GM18868 (cell line): Measurements from ENCODE around the gene HERC4.

Source experiments
- ATAC-seq: cut with Tn5 transposase; IDR thresholded peaks from one replicate; pipeline ENCODE4 v1.9.1; 2021; ENCODE audit warnings: mild to moderate bottlenecking, moderate library complexity; ENCODE audit not compliant: unreplicated experiment

HERC4 gene

GRCh38 chr10:68074775-68075549 lies at the start of gene HERC4:
HERC4 (minus strand) TSS chr10:68075283; CDS start chr10:68073108, 2,175 bp downstream.
- ATAC-seq, result peak; percentile 92

GRCh38 chr10:68124718-68125117 lies 49.6 kb upstream of the HERC4 start:
- ATAC-seq, result no peak

- ATAC-seq, result no peak
Observed at GRCh38 chr10:68121852-68122251, 46.8 kb upstream of the HERC4 start.

- ATAC-seq, result no peak
Observed at GRCh38 chr10:68121020-68121743, 46.1 kb upstream of the HERC4 start.

- ATAC-seq, result no peak
Observed at GRCh38 chr10:68118657-68119056, 43.6 kb upstream of the HERC4 start.

GRCh38 chr10:68112837-68113236 lies 37.8 kb upstream of the HERC4 start:
- no peak for ATAC-seq

GRCh38 chr10:68111584-68111983 lies 36.5 kb upstream of the HERC4 start:
- no peak for ATAC-seq

GRCh38 chr10:68110027-68110426 lies 34.9 kb upstream of the HERC4 start:
- ATAC-seq, result no peak

GRCh38 chr10:68109331-68109730 lies 34.2 kb upstream of the HERC4 start, which contains the start of gene MYPN:
MYPN (plus strand) TSS chr10:68109488; CDS start chr10:68121439, 11,951 bp downstream.
- ATAC-seq, result no peak

GRCh38 chr10:68108653-68109052 lies 33.6 kb upstream of the HERC4 start:
- no peak for ATAC-seq

- no peak for ATAC-seq
Observed at GRCh38 chr10:68108051-68108450, 33.0 kb upstream of the HERC4 start.

GRCh38 chr10:68107651-68108050 lies 32.6 kb upstream of the HERC4 start:
- ATAC-seq, result no peak

- no peak for ATAC-seq
Observed at GRCh38 chr10:68106656-68107055, 31.6 kb upstream of the HERC4 start.

- ATAC-seq, result no peak
Observed at GRCh38 chr10:68105820-68106219, 30.7 kb upstream of the HERC4 start.

GRCh38 chr10:68103901-68104300 lies 28.8 kb upstream of the HERC4 start:
- no peak for ATAC-seq

GRCh38 chr10:68103261-68103878 lies 28.3 kb upstream of the HERC4 start:
- ATAC-seq, result no peak

GRCh38 chr10:68101066-68101465 lies 26.0 kb upstream of the HERC4 start:
- no peak for ATAC-seq

GRCh38 chr10:68099736-68100135 lies 24.7 kb upstream of the HERC4 start:
- no peak for ATAC-seq

- ATAC-seq, result no peak
Observed at GRCh38 chr10:68096913-68097516, 21.9 kb upstream of the HERC4 start.

- no peak for ATAC-seq
Observed at GRCh38 chr10:68095153-68095552, 20.1 kb upstream of the HERC4 start.

GRCh38 chr10:68092512-68092911 lies 17.4 kb upstream of the HERC4 start:
- ATAC-seq, result no peak
